ENCODE data around the gene CACNA1C.

DNA sequence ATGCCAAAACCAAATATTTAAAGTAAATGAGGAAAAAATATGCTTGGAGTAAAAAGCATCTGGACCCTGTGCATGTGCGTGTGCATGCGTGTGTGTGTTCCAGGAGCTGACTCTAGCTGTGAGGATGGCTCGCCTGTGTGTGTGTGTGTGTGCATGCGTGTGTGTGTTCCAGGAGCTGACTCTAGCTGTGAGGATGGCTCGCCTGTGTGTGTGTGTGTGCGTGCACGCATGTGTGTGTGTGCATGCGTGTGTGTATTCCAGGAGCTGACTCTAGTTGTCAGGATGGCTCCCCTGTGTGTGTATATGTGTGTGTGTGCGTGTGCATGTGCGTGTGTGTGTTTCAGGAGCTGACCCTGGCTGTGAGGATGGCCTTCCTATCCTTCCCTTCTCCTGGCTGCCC, 357.7 kb downstream of the CACNA1C start:
- TF ChIP-seq POLR2A (IDR thresholded peaks at IDR 0.05) = no peak
- TF ChIP-seq, protein P1, sequence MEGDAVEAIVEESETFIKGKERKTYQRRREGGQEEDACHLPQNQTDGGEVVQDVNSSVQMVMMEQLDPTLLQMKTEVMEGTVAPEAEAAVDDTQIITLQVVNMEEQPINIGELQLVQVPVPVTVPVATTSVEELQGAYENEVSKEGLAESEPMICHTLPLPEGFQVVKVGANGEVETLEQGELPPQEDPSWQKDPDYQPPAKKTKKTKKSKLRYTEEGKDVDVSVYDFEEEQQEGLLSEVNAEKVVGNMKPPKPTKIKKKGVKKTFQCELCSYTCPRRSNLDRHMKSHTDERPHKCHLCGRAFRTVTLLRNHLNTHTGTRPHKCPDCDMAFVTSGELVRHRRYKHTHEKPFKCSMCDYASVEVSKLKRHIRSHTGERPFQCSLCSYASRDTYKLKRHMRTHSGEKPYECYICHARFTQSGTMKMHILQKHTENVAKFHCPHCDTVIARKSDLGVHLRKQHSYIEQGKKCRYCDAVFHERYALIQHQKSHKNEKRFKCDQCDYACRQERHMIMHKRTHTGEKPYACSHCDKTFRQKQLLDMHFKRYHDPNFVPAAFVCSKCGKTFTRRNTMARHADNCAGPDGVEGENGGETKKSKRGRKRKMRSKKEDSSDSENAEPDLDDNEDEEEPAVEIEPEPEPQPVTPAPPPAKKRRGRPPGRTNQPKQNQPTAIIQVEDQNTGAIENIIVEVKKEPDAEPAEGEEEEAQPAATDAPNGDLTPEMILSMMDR (IDR thresholded peaks at IDR 0.05) = no peak

Measured in esophagus squamous epithelium (tissue), 4 donors.